D341Med (cell line): ENCODE measurements around the gene SCAPER.
A peak's percentile ranks its signal among the peaks of the same experiment; 100 is the strongest.

Experiments used
- DNase-seq: peaks from one replicate; pipeline ENCODE4 v3.0.0; 2012; ENCODE audit warnings: low spot score

The SCAPER gene

GRCh38 chr15:76354823-76355440 lies 550.2 kb downstream of the SCAPER start:
- DNase-seq, result no peak

GRCh38 chr15:76353903-76354302 lies 551.2 kb downstream of the SCAPER start:
- DNase-seq, result no peak

- no peak for DNase-seq
These were observed 552.0 kb downstream of the SCAPER start for GRCh38 chr15:76353023-76353577.

- no peak for DNase-seq
These were observed 555.7 kb downstream of the SCAPER start for GRCh38 chr15:76349301-76350070.

- no peak for DNase-seq
These were observed 557.6 kb downstream of the SCAPER start for GRCh38 chr15:76347482-76348055.

- no peak for DNase-seq
These were observed 558.3 kb downstream of the SCAPER start for GRCh38 chr15:76346669-76347481.

GRCh38 chr15:76345880-76346668 lies 559.1 kb downstream of the SCAPER start:
- no peak for DNase-seq

- DNase-seq, result no peak
These were observed 559.6 kb downstream of the SCAPER start for GRCh38 chr15:76345583-76345879.

- DNase-seq, result no peak
These were observed 560.1 kb downstream of the SCAPER start for GRCh38 chr15:76344893-76345582.

GRCh38 chr15:76343313-76343996 lies 561.7 kb downstream of the SCAPER start:
- no peak for DNase-seq

- no peak for DNase-seq
These were observed 562.5 kb downstream of the SCAPER start for GRCh38 chr15:76342382-76343201.

- no peak for DNase-seq
These were observed 563.1 kb downstream of the SCAPER start for GRCh38 chr15:76342058-76342381.

- peak; percentile 92 for DNase-seq
These were observed 563.6 kb downstream of the SCAPER start for GRCh38 chr15:76341366-76342057.

GRCh38 chr15:76340803-76341365 lies 564.3 kb downstream of the SCAPER start:
- DNase-seq, result peak; percentile 43

GRCh38 chr15:76340198-76340802 lies 564.8 kb downstream of the SCAPER start:
- no peak for DNase-seq

- DNase-seq, result no peak
These were observed 565.6 kb downstream of the SCAPER start for GRCh38 chr15:76339305-76340197.
